ENCODE results near the gene TTC39A.

TTC39A gene

DNA sequence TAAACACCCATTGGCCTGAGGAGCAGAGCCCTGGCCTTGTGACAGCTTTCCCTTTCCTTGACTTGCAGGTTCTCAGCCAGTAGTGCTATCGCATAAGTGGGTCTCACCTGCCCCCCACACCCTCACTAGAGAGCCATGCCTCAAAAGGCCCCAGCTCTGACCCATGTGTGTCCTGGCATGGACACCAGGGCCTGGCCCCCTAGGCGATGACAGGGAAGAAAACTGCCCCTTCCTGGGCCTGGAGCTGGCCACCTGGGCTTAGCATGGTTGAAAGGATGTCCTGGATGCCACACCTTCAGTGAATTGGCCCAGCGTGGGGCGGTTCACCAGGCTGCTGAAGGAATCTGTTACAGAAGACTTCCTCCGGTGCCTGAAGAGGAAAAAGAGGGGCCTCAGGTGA lies 18.5 kb downstream of the TTC39A start:
- no peak for TF ChIP-seq CTCF (IDR thresholded peaks at IDR 0.05; ENCODE audit: low read depth, low read length)
- no peak overlapping the region for H3K4me3 ChIP-seq (replicated peaks in 1 of 2; ENCODE audit: low read depth in 2 of 2, low read length in 2 of 2)
- no peak for DNase-seq (ENCODE audit: low read depth in 2 of 2)

DNA sequence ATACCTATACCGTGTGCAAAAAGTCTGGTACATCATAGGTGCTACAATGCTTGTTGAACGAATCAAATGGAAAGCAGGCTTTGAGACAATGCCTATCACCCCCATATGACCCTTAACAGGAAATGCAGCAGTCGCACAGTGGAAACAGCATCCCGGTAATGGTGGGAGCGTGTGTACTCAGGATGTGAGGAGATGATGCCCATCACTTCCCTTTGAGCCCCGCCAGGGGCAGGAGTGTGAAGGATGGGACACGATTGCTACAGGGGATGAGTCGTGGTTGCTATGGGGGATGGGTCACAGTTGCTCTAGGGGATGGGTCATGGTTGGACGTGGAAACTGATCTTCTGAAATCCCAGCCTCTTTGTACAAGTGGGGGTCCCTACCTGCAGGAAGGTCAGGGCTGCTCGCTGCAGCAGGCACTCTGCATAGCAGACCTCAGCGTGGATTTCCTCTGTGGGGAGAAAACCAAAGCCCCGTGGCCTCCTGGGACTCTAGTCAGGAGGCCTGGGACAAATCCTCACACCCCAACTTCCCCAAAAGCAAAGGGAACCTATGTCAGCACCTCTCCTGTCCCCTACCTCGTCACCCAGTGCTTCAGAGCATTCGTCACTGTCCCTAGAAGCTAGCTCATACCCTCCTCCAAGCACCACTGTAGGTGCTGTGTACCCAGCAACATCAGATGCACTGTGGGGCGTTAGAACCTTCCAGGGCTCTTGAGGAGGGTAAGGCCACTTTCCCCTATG lies 19.3 kb downstream of the TTC39A start:
- H3K4me3 ChIP-seq (replicated peaks in 1 of 2; ENCODE audit: low read depth in 2 of 2, low read length in 2 of 2): no peak overlapping the region
- peak; percentile 15 for TF ChIP-seq CTCF (IDR thresholded peaks at IDR 0.05; ENCODE audit: low read depth, low read length)
- peak in 1 of 2 donors; percentile 33 for DNase-seq (ENCODE audit: low read depth in 2 of 2)

DNA sequence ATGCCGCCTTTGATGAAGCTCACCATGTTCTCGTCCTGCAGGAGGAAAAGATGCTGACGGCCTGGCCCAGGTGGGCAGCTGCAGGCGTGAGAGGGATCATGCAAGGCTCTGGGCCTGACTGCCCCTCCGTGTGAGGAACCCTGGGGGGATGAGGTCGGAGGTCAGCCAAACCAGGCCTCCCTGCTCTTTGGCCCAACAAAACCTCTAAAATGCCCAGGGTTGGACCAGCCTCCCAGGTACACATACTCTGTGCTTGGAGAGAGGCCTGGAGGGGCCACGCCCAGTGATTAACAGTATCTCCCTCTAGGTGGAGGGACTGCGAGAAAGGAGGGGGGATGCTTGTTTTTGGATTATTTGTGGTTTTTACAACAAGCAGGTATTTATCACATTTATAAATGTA lies 21.1 kb downstream of the TTC39A start:
- no peak overlapping the region for H3K4me3 ChIP-seq (replicated peaks in 1 of 2; ENCODE audit: low read depth in 2 of 2, low read length in 2 of 2)
- TF ChIP-seq CTCF (IDR thresholded peaks at IDR 0.05; ENCODE audit: low read depth, low read length): no peak
- no peak for DNase-seq (ENCODE audit: low read depth in 2 of 2)

- TF ChIP-seq CTCF (IDR thresholded peaks at IDR 0.05; ENCODE audit: low read depth, low read length): no peak
- H3K4me3 ChIP-seq (replicated peaks in 1 of 2; ENCODE audit: low read depth in 2 of 2, low read length in 2 of 2): no peak overlapping the region
- no peak for DNase-seq (ENCODE audit: low read depth in 2 of 2)
Observed at GRCh38 chr1:51308636-51309035, 21.7 kb downstream of the TTC39A start.

GRCh38 chr1:51306950-51307349 lies 23.4 kb downstream of the TTC39A start:
- no peak for TF ChIP-seq CTCF (IDR thresholded peaks at IDR 0.05; ENCODE audit: low read depth, low read length)
- DNase-seq (ENCODE audit: low read depth in 2 of 2): no peak
- H3K4me3 ChIP-seq (replicated peaks in 1 of 2; ENCODE audit: low read depth in 2 of 2, low read length in 2 of 2): no peak overlapping the region

GRCh38 chr1:51305371-51305823 lies 25.0 kb downstream of the TTC39A start:
- TF ChIP-seq CTCF (IDR thresholded peaks at IDR 0.05; ENCODE audit: low read depth, low read length): no peak
- no peak overlapping the region for H3K4me3 ChIP-seq (replicated peaks in 1 of 2; ENCODE audit: low read depth in 2 of 2, low read length in 2 of 2)
- no peak for DNase-seq (ENCODE audit: low read depth in 2 of 2)

DNA sequence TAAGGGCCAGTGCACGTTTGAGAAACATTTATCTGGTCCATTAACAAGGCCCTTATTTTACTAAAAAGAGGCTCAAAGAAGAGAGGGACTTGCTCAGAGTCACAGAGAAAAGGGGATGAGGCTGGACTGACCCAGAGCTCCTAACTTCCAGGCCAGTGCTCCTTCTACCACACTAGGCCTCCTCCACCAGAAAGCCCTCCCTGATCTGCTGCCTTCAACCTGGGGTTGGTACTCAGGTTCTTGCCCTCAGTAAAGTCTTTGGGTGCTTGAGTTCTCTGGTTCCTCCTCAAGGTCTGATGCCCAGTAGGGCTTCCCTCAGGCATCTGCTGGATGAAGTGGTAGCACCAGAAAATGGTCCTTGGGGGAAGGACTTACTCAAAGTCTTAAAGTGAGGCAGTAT lies 26.0 kb downstream of the TTC39A start:
- no peak for TF ChIP-seq CTCF (IDR thresholded peaks at IDR 0.05; ENCODE audit: low read depth, low read length)
- DNase-seq (ENCODE audit: low read depth in 2 of 2): no peak
- H3K4me3 ChIP-seq (replicated peaks in 1 of 2; ENCODE audit: low read depth in 2 of 2, low read length in 2 of 2): no peak overlapping the region

All from cardiac fibroblast (primary cell).